ENCODE results near the gene TRIM69.

Gene TRIM69

DNA sequence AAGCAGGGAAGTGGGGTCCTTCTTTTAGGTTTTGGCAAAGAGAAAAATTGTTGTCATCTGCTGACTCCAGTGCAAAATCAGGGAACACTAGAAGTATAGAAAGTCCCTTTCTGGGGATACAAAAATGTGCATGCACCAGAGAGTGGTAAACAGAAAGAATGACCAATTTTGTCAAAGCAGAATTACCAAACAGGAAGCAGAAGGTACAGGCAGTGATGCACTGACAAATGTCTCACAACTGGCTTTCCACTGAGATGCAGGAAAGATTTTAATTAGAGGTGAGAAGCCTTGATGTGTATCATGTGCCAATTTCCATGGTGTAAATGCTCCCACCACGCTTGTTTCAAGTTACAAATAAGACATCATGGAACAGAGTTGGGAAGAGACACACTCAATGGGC is 66.0 kb downstream of the TRIM69 start:
- no peak for FAIRE-seq
- no peak for DNase-seq (ENCODE audit: low spot score)

GRCh38 chr15:44804298-44805046 is 68.1 kb downstream of the TRIM69 start:
- FAIRE-seq (no peak), DNase-seq (ENCODE audit: low spot score) (no peak)

DNA sequence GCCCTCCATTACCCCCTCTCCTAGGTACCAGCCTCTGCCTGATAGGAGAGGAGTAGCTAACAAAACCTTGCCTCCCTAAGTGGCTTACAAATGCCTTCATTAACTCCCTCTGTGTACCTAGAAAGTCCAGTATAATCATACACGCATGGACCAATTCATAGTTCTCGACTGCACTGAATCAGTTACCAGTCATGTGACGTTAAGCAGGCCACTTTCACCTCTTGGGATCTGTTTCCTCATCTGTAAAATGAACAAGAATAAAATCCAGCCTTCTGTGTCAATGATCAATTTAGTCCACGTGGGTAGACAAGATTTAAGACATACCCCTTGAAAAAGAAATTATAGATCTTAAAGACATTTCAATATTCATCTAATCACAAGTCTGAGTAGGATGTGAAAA is 72.2 kb downstream of the TRIM69 start:
- FAIRE-seq = no peak
- DNase-seq (ENCODE audit: low spot score) = no peak

GRCh38 chr15:44810237-44810636 is 73.9 kb downstream of the TRIM69 start:
- no peak for DNase-seq (ENCODE audit: low spot score)
- no peak for FAIRE-seq

GRCh38 chr15:44811337-44811736 is 75.0 kb downstream of the TRIM69 start:
- no peak for DNase-seq (ENCODE audit: low spot score)
- FAIRE-seq = no peak

DNA sequence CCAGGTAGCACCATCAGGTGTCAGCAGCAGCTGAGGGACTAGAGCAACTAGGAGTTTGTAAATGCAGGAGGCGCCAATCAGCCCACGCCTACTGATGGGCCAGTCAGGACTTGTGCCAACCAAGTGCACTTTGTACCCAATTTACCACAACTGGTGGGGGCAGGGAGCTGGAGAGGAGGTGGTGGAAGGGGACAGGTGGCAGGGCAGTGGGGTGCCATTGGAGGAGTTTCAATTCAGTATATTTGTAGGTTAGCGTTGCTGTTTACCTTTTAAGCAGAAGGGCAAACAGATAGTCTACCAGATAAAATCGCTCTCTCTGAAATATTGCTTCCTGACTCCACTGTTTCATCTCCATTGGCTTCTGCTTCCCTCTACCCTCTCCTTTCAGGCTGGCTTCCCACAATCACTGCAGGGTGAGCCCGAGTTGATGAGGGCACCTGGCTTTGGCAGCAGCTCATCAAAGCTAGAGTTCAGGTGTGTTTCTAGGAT is 75.7 kb downstream of the TRIM69 start:
- FAIRE-seq = no peak
- DNase-seq (ENCODE audit: low spot score) = no peak

GRCh38 chr15:44813231-44813630 is 76.9 kb downstream of the TRIM69 start:
- FAIRE-seq (no peak), DNase-seq (ENCODE audit: low spot score) (no peak)

All from urothelium cell line (cell line).